Measurements from ENCODE around the gene SNTB2.

DNA sequence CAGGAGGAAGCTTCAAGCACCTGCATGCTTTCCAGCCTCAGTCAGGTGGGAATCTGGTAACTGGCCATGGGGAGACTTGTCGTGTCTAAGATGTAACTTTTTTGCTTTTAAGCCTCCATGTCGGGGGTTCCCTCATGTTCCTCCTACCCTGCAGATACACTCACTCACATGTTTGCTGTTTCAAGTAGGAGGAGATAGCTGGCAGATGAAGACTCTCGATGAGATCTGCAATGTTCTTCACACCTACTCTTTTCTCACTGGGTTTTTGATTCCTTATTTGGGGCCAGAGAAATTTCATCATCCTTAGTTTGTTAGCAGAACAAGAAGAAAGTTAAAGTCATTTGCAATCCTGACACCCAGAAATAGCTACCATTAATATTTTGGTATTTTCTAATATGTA lies 29.8 kb upstream of the SNTB2 start:
- TF ChIP-seq POLR2AphosphoS5 (IDR thresholded peaks at IDR 0.05; ENCODE audit: insufficient read depth, low read depth, low read length) (no peak), POLR2A (IDR thresholded peaks at IDR 0.05; ENCODE audit: low read depth, low read length) (no peak), JUN (IDR thresholded peaks at IDR 0.05; ENCODE audit: borderline replicate concordance, insufficient read depth, insufficient read length, low read depth) (no peak), EZH2 (IDR thresholded peaks at IDR 0.05; ENCODE audit: borderline replicate concordance, low read depth, low read length, severe bottlenecking) (no peak)
- TF ChIP-seq, protein P1, sequence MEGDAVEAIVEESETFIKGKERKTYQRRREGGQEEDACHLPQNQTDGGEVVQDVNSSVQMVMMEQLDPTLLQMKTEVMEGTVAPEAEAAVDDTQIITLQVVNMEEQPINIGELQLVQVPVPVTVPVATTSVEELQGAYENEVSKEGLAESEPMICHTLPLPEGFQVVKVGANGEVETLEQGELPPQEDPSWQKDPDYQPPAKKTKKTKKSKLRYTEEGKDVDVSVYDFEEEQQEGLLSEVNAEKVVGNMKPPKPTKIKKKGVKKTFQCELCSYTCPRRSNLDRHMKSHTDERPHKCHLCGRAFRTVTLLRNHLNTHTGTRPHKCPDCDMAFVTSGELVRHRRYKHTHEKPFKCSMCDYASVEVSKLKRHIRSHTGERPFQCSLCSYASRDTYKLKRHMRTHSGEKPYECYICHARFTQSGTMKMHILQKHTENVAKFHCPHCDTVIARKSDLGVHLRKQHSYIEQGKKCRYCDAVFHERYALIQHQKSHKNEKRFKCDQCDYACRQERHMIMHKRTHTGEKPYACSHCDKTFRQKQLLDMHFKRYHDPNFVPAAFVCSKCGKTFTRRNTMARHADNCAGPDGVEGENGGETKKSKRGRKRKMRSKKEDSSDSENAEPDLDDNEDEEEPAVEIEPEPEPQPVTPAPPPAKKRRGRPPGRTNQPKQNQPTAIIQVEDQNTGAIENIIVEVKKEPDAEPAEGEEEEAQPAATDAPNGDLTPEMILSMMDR (IDR thresholded peaks at IDR 0.05; ENCODE audit: extremely low read depth in 1 of 2, insufficient read depth in 1 of 2, low read depth in 1 of 2, low read length in 2 of 2), result no peak

All from endothelial cell of umbilical vein (primary cell).